HepG2 (cell line): ENCODE measurements around the gene NR1H2. TPM values are rescaled to one million over a fixed set of nuclear protein-coding genes. Genes with fewer than 3 reads are reported as not detected.

Experiments
- ATF1 ChIP-seq: IDR thresholded peaks from 2 replicates; pipeline ENCODE4 v1.6.1; 2016; ENCODE audit warnings: mild to moderate bottlenecking, control low read depth
- CCDC6 ChIP-seq: sonication (generic); formaldehyde crosslinking; IDR thresholded peaks from 2 replicates; pipeline ENCODE4 v1.8.1; 2022; ENCODE audit warnings: mild to moderate bottlenecking, missing genetic modification reagents, moderate library complexity
- GABPB1 ChIP-seq: IDR thresholded peaks from 2 replicates; pipeline ENCODE4 v1.6.1; 2016; ENCODE audit warnings: mild to moderate bottlenecking, missing genetic modification reagents, moderate library complexity, missing compliant biosample characterization
- GATAD1 ChIP-seq: IDR thresholded peaks from 2 replicates; pipeline ENCODE4 v1.6.1; 2016; ENCODE audit warnings: missing genetic modification reagents, missing compliant biosample characterization
- GATAD2A ChIP-seq: IDR thresholded peaks from 2 replicates; pipeline ENCODE4 v1.6.1; 2016
- HBP1 ChIP-seq: IDR thresholded peaks from 2 replicates; pipeline ENCODE4 v1.6.1; 2016; ENCODE audit warnings: low read depth, control low read depth
- HOXA9 ChIP-seq: sonication (generic); formaldehyde crosslinking; IDR thresholded peaks from 2 replicates; pipeline ENCODE4 v1.8.1; 2022; ENCODE audit warnings: missing genetic modification reagents, mild to moderate bottlenecking, moderate library complexity, borderline replicate concordance
- KDM2A ChIP-seq: sonication (generic); formaldehyde crosslinking; IDR thresholded peaks from 2 replicates; pipeline ENCODE4 v1.4.0; 2020; ENCODE audit warnings: low read depth, missing genetic modification reagents, borderline replicate concordance
- KLF13 ChIP-seq: sonication (generic); formaldehyde crosslinking; IDR thresholded peaks from 2 replicates; pipeline ENCODE4 v1.4.0; 2020; ENCODE audit warnings: mild to moderate bottlenecking, missing genetic modification reagents
- NR2F1 ChIP-seq, 2 experiments: fragments of 450-650 bp in 1 of 2; formaldehyde crosslinking in 1 of 2; IDR thresholded peaks; 2 replicates each; pipeline versions ENCODE4 v1.5.0 to v1.6.1; 2016 to 2020; ENCODE audit warnings: mild to moderate bottlenecking in 1 of 2, missing compliant biosample characterization in 1 of 2, missing genetic modification reagents in 1 of 2, moderate library complexity in 1 of 2
- SAP130 ChIP-seq: IDR thresholded peaks from 2 replicates; pipeline ENCODE4 v1.6.1; 2016; ENCODE audit warnings: low read depth
- SIN3A ChIP-seq: IDR thresholded peaks from 2 replicates; pipeline ENCODE4 v1.6.1; 2011; ENCODE audit warnings: low read depth, mild to moderate bottlenecking, control low read depth, low read length, borderline replicate concordance
- U2AF2 ChIP-seq: fragments of 200-400 bp; formaldehyde crosslinking; IDR thresholded peaks from 2 replicates; pipeline ENCODE4 v1.6.1; 2017; ENCODE audit warnings: low read depth, mild to moderate bottlenecking, low read length
- YEATS2 ChIP-seq: sonication (generic); formaldehyde crosslinking; IDR thresholded peaks from 2 replicates; pipeline ENCODE4 v1.4.0; 2020; ENCODE audit warnings: missing genetic modification reagents, borderline replicate concordance
- ZMAT3 ChIP-seq: sonication (generic); formaldehyde crosslinking; conservative IDR thresholded peaks from 2 replicates; pipeline ENCODE4 v1.7.0; 2021; ENCODE audit warnings: missing genetic modification reagents
- ZNF224 ChIP-seq: sonication (generic); formaldehyde crosslinking; IDR thresholded peaks from 2 replicates; pipeline ENCODE4 v1.5.0; 2020; ENCODE audit warnings: mild to moderate bottlenecking, missing genetic modification reagents
- ZNF296 ChIP-seq: sonication (generic); formaldehyde crosslinking; conservative IDR thresholded peaks from 2 replicates; pipeline ENCODE4 v1.5.0; 2020; ENCODE audit warnings: mild to moderate bottlenecking, missing genetic modification reagents
- ZNF362 ChIP-seq: sonication (generic); formaldehyde crosslinking; IDR thresholded peaks from 2 replicates; pipeline ENCODE4 v1.4.0; 2020; ENCODE audit warnings: missing genetic modification reagents, mild to moderate bottlenecking, borderline replicate concordance
- ZNF510 ChIP-seq: sonication (generic); formaldehyde crosslinking; IDR thresholded peaks from 2 replicates; pipeline ENCODE4 v1.4.0; 2020; ENCODE audit warnings: low read depth, mild to moderate bottlenecking, missing genetic modification reagents
- ZNF788 ChIP-seq: sonication (generic); formaldehyde crosslinking; IDR thresholded peaks from 2 replicates; pipeline ENCODE4 v1.5.0; 2020; ENCODE audit warnings: mild to moderate bottlenecking, missing genetic modification reagents, borderline replicate concordance
- ZNF891 ChIP-seq: sonication (generic); formaldehyde crosslinking; IDR thresholded peaks from 2 replicates; pipeline ENCODE4 v1.5.0; 2020; ENCODE audit warnings: mild to moderate bottlenecking, missing genetic modification reagents
- polyA plus RNA-seq, 8 experiments: library from polyadenylated mRNA; depleted of rRNA in 3 of 8; stranded (reverse) in 7 of 8; unstranded in 1 of 8; fragments of >200 nt; fragmentation: Illumina TruSeq in 4 of 8; extraction: Trizol in 4 of 8; gene quantifications; 2 replicates each; pipeline versions ENCODE4 v1.2.1 to v1.2.3, GENCODE V29; 2011 to 2016; ENCODE audit warnings: low read depth in 4 of 8, missing spikeins in 1 of 8, mixed read lengths in 1 of 8; ENCODE audit not compliant: insufficient read depth in 1 of 8
- total RNA-seq, 5 experiments: library from RNA; depleted of rRNA; stranded (reverse); fragments of >200 nt; fragmentation: Illumina TruSeq; extraction: Trizol; gene quantifications; 2 replicates each; pipeline ENCODE4 v1.2.3, GENCODE V29; 2016; ENCODE audit warnings: low read depth in 1 of 5
- TF ChIP-seq, protein P1 (sequence below): sonication (generic); formaldehyde crosslinking; IDR thresholded peaks from 2 replicates; pipeline ENCODE4 v1.4.0; 2020; ENCODE audit warnings: missing genetic modification reagents

NR1H2 gene
- total and polyA plus RNA-seq, 2 of the 13 experiments (the other 11 are each of a cell fraction or from before 2014, with no cell fraction given), result 10.3 to 13.5 TPM

- TF ChIP-seq ZMAT3 (CRISPR knock-in tag) (0 out of 2 replicates have a peak, but pooled peaks have one; percentile 39), U2AF2 (no peak), HOXA9 (no peak), NR2F1 (CRISPR knock-in tag; IDR thresholded peaks at IDR 0.05) (no peak), KLF13 (CRISPR knock-in tag) (no peak), ZNF788 (peak; percentile 39; the same call in 1 of the 2 replicates), HBP1 (CRISPR knock-in tag) (no peak), ZNF224 (0 out of 2 replicates have a peak, but pooled peaks have one; percentile 23), YEATS2 (0 out of 2 replicates have a peak, but pooled peaks have one; percentile 16), ZNF891 (CRISPR knock-in tag) (peak; percentile 59; the same call in 1 of the 2 replicates), GABPB1 (CRISPR knock-in tag) (peak; percentile 20), ATF1 (CRISPR knock-in tag) (no peak), GATAD1 (CRISPR knock-in tag) (0 out of 2 replicates have a peak, but pooled peaks have one; percentile 12), KDM2A (peak; percentile 39; the same call in 1 of the 2 replicates), ZNF510 (CRISPR knock-in tag) (no peak), ZNF362 (CRISPR knock-in tag) (no peak), SAP130 (CRISPR knock-in tag) (peak; percentile 30; the same call in 1 of the 2 replicates), SIN3A (no peak), GATAD2A (CRISPR knock-in tag) (0 out of 2 replicates have a peak, but pooled peaks have one; percentile 26), CCDC6 (CRISPR knock-in tag) (no peak), ZNF296 (no peak)
- TF ChIP-seq, protein P1, sequence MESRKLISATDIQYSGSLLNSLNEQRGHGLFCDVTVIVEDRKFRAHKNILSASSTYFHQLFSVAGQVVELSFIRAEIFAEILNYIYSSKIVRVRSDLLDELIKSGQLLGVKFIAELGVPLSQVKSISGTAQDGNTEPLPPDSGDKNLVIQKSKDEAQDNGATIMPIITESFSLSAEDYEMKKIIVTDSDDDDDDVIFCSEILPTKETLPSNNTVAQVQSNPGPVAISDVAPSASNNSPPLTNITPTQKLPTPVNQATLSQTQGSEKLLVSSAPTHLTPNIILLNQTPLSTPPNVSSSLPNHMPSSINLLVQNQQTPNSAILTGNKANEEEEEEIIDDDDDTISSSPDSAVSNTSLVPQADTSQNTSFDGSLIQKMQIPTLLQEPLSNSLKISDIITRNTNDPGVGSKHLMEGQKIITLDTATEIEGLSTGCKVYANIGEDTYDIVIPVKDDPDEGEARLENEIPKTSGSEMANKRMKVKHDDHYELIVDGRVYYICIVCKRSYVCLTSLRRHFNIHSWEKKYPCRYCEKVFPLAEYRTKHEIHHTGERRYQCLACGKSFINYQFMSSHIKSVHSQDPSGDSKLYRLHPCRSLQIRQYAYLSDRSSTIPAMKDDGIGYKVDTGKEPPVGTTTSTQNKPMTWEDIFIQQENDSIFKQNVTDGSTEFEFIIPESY, result peak; percentile 10; the same call in 1 of the 2 replicates
Measured at GRCh38 chr19:50357178-50358100, 18.8 kb upstream of the NR1H2 start (continued).
